ENCODE results near the gene ST13.

DNA sequence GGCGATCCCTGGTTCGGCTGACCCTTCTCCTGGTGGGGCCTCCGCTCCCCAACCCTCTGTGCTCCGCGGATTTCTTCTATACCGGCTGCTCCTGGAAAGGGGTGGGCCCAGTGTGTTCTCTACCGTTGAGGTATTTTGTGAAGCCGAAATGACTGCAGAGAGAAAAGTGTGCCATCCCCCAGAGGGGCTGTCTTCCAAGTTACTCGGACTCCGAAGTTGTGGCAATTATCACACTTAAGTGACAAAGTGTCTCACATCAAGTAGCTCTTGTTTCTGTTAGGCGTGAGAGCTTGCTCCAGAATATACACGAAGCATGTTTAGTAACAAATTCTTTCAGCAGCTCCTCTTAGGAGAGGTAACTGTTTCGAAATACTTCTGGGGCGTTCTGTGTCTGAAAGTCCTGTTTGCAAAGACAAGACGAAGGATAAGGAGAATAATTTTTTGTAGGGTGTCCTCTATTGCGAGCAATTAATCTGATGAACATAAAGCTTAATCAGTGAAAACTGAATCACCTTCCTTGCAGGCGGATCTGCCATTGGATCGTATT is 943 bp upstream of the ST13 start:
- TF ChIP-seq CTCF (IDR thresholded peaks at IDR 0.05) (no peak), POLR2A (IDR thresholded peaks at IDR 0.05) (no peak)
